ACC112 (cell line): ENCODE data around the gene DGKI.

Experiments
- H2AFZ ChIP-seq: fragments of 200-600 bp; sonication (generic); one replicate; pipeline ENCODE4 v1.6.0; 2017; ENCODE audit warnings: antibody characterized with exemption, low read length; ENCODE audit not compliant: unreplicated experiment
- H3K27ac ChIP-seq: fragments of 200-600 bp; sonication (generic); 2 replicates; pipeline ENCODE4 v1.5.1; 2014; ENCODE audit warnings: low read depth, mild to moderate bottlenecking, antibody characterized with exemption, low read length, moderate library complexity
- H3K27me3 ChIP-seq: fragments of 200-600 bp; sonication (generic); 2 replicates; pipeline ENCODE4 v1.6.1; 2014; ENCODE audit warnings: mild to moderate bottlenecking, antibody characterized with exemption, low read length, moderate library complexity, mixed read lengths; ENCODE audit not compliant: insufficient read depth
- H3K36me3 ChIP-seq: fragments of 200-600 bp; sonication (generic); 2 replicates; pipeline ENCODE4 v1.6.1; 2016; ENCODE audit warnings: mild to moderate bottlenecking, antibody characterized with exemption, low read length, moderate library complexity, mixed read lengths; ENCODE audit not compliant: insufficient read depth
- H3K4me1 ChIP-seq: fragments of 200-600 bp; sonication (generic); one replicate; pipeline ENCODE4 v1.6.1; 2016; ENCODE audit warnings: low read length, mixed read lengths; ENCODE audit not compliant: insufficient read depth, unreplicated experiment, control insufficient read depth
- H3K4me3 ChIP-seq: fragments of 200-600 bp; sonication (generic); 2 replicates; pipeline ENCODE4 v1.5.1; 2014; ENCODE audit warnings: mild to moderate bottlenecking, low read depth, low read length
- H3K79me2 ChIP-seq: fragments of 200-600 bp; sonication (generic); one replicate; pipeline ENCODE4 v1.6.0; 2016; ENCODE audit warnings: low read length; ENCODE audit not compliant: control insufficient read depth, unreplicated experiment, insufficient read depth

Gene DGKI

GRCh38 chr7:137760111-137760510 is 86.7 kb downstream of the DGKI start:
- Histone ChIP-seq H3K27ac (no peak overlapping the region), H2AFZ (no peak overlapping the region), H3K79me2 (peaks cover 4% of the 10 kb centered on the region), H3K4me1 (no peaks in the 10 kb centered on the region), H3K36me3 (0 out of 2 replicates have a peak, but pooled peaks cover 9% of the 10 kb centered on the region), H3K27me3 (no peaks in the 10 kb centered on the region), H3K4me3 (no peak overlapping the region)

- H3K36me3 ChIP-seq, result 0 out of 2 replicates have a peak, but pooled peaks cover 9% of the 10 kb centered on the region
- H3K79me2 ChIP-seq, result peaks cover 6% of the 10 kb centered on the region
- H3K27ac ChIP-seq, result peak overlapping the region; percentile 53; the same call in 1 of the 2 replicates
- H3K4me1 ChIP-seq, result peaks cover 5% of the 10 kb centered on the region
- H2AFZ ChIP-seq, result no peak overlapping the region
- H3K4me3 ChIP-seq, result no peak overlapping the region
- no peaks in the 10 kb centered on the region for H3K27me3 ChIP-seq
Measured at GRCh38 chr7:137757146-137757925, 89.4 kb downstream of the DGKI start.

GRCh38 chr7:137755846-137756651 is 90.7 kb downstream of the DGKI start:
- H3K27me3 ChIP-seq, result no peaks in the 10 kb centered on the region

GRCh38 chr7:137755427-137755826 is 91.3 kb downstream of the DGKI start:
- H3K27ac ChIP-seq, result no peak overlapping the region
- H3K4me1 ChIP-seq, result peaks cover 5% of the 10 kb centered on the region
- H2AFZ ChIP-seq, result no peak overlapping the region
- no peaks in the 10 kb centered on the region for H3K36me3 ChIP-seq
- no peak overlapping the region for H3K4me3 ChIP-seq
- no peaks in the 10 kb centered on the region for H3K27me3 ChIP-seq
- peaks cover 6% of the 10 kb centered on the region for H3K79me2 ChIP-seq

More at GRCh38 chr7:137755846-137756651, 90.7 kb downstream of the DGKI start:
- Histone ChIP-seq H2AFZ (no peak overlapping the region), H3K36me3 (0 out of 2 replicates have a peak, but pooled peaks cover 4% of the 10 kb centered on the region), H3K27ac (no peak overlapping the region), H3K4me1 (peaks cover 5% of the 10 kb centered on the region), H3K79me2 (peaks cover 6% of the 10 kb centered on the region), H3K4me3 (no peak overlapping the region)

- Histone ChIP-seq H3K36me3 (no peaks in the 10 kb centered on the region), H3K4me3 (no peak overlapping the region), H3K27me3 (no peaks in the 10 kb centered on the region), H3K4me1 (peaks cover 5% of the 10 kb centered on the region), H2AFZ (no peak overlapping the region), H3K79me2 (peaks cover 6% of the 10 kb centered on the region), H3K27ac (no peak overlapping the region)
Measured at GRCh38 chr7:137753948-137754851, 92.6 kb downstream of the DGKI start.

- Histone ChIP-seq H3K36me3 (no peaks in the 10 kb centered on the region), H3K4me3 (no peak overlapping the region), H3K79me2 (peaks cover 6% of the 10 kb centered on the region), H3K4me1 (peaks cover 5% of the 10 kb centered on the region), H3K27ac (no peak overlapping the region), H3K27me3 (no peaks in the 10 kb centered on the region), H2AFZ (no peak overlapping the region)
Measured at GRCh38 chr7:137753575-137753947, 93.2 kb downstream of the DGKI start.

GRCh38 chr7:137753067-137753466 is 93.7 kb downstream of the DGKI start:
- Histone ChIP-seq H3K4me3 (no peak overlapping the region), H3K27ac (no peak overlapping the region), H3K4me1 (peaks cover 5% of the 10 kb centered on the region), H3K27me3 (no peaks in the 10 kb centered on the region), H3K79me2 (peaks cover 6% of the 10 kb centered on the region), H3K36me3 (no peaks in the 10 kb centered on the region), H2AFZ (no peak overlapping the region)

GRCh38 chr7:137751361-137752009 is 95.3 kb downstream of the DGKI start:
- Histone ChIP-seq H3K4me3 (no peak overlapping the region), H3K79me2 (peaks cover 6% of the 10 kb centered on the region), H3K36me3 (peaks cover 4% of the 10 kb centered on the region; the same call in 1 of the 2 replicates), H2AFZ (no peak overlapping the region), H3K27ac (no peak overlapping the region), H3K4me1 (peaks cover 5% of the 10 kb centered on the region), H3K27me3 (no peaks in the 10 kb centered on the region)

- Histone ChIP-seq H3K36me3 (peaks cover 17% of the 10 kb centered on the region), H3K79me2 (no peaks in the 10 kb centered on the region), H3K27ac (no peak overlapping the region), H3K27me3 (no peaks in the 10 kb centered on the region), H2AFZ (no peak overlapping the region), H3K4me1 (no peaks in the 10 kb centered on the region), H3K4me3 (no peak overlapping the region)
Measured at GRCh38 chr7:137747359-137748031, 99.3 kb downstream of the DGKI start.
